GM18502 (cell line): ENCODE results near the gene ANKRD23.
A peak's percentile ranks its signal among the peaks of the same experiment; 100 is the strongest.
"Not testable (repeated sequence)": the region's sequence is repeated elsewhere in the genome, so short reads cannot be mapped to it uniquely, and the experiment has no call there.

Experiments used
- ATAC-seq: cut with Tn5 transposase; IDR thresholded peaks from one replicate; pipeline ENCODE4 v1.9.1; 2021; ENCODE audit warnings: mild to moderate bottlenecking; ENCODE audit not compliant: unreplicated experiment, poor library complexity

ANKRD23 gene

GRCh38 chr2:96801786-96802595 is 41.8 kb downstream of the ANKRD23 start:
- no peak for ATAC-seq

GRCh38 chr2:96801005-96801785 is 42.6 kb downstream of the ANKRD23 start:
- peak; percentile 78 for ATAC-seq

- ATAC-seq: peak; percentile 26
Observed at GRCh38 chr2:96800061-96801004, 43.5 kb downstream of the ANKRD23 start.

GRCh38 chr2:96799623-96799935 is 44.2 kb downstream of the ANKRD23 start:
- ATAC-seq: no peak

- ATAC-seq: no peak
Observed at GRCh38 chr2:96798733-96799622, 44.8 kb downstream of the ANKRD23 start.

GRCh38 chr2:96797066-96797625 is 46.7 kb downstream of the ANKRD23 start:
- no peak for ATAC-seq

GRCh38 chr2:96796497-96796896 is 47.3 kb downstream of the ANKRD23 start:
- ATAC-seq: not testable (repeated sequence)

GRCh38 chr2:96795076-96795475 is 48.7 kb downstream of the ANKRD23 start:
- no peak for ATAC-seq

GRCh38 chr2:96792772-96793749 is 50.8 kb downstream of the ANKRD23 start:
- ATAC-seq: no peak

GRCh38 chr2:96789245-96789617 is 54.6 kb downstream of the ANKRD23 start:
- no peak for ATAC-seq

GRCh38 chr2:96788442-96789244 is 55.2 kb downstream of the ANKRD23 start:
- no peak for ATAC-seq
